Kasumi-1 (cell line): Measurements from ENCODE around the gene TOR3A.
"Not testable (repeated sequence)": the region's sequence is repeated elsewhere in the genome, so short reads cannot be mapped to it uniquely, and the experiment has no call there.

Source experiments
- DNase-seq, 2 experiments: peaks; one replicate each; lab custom pipeline; 2025; lab: John Stamatoyannopoulos, UW

The TOR3A gene

DNA sequence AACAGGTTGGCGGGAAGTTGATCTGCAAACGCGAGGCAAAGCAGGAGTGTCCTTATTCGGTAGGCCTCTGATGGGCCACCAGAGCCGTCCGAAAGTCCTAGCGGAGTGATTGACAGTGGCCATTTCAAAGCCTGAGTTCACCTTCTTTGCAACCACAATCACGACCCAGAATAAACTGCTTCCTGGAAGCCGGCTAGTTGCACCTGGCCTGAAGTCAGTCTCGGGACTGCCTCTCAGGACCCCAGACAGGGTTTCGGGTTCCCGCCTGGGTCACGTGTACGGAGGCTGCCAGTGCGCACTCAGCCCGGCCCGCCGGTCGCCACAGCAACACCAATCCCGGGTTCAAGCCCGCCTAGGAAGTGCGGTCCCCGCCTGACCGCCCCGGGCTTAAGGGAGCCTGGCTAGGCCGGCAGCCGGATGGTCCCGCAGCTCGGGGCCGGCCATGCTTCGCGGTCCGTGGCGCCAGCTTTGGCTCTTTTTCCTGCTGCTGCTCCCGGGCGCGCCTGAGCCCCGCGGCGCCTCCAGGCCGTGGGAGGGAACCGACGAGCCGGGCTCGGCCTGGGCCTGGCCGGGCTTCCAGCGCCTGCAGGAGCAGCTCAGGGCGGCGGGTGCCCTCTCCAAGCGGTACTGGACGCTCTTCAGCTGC lies at the start of gene TOR3A:
Gene TOR3A, plus strand, starts transcription at position 384 of the 646 bp plus-strand sequence. Its CDS starts 59 bp downstream, at position 443.
- peak; percentile 85 to 87 for DNase-seq

DNA sequence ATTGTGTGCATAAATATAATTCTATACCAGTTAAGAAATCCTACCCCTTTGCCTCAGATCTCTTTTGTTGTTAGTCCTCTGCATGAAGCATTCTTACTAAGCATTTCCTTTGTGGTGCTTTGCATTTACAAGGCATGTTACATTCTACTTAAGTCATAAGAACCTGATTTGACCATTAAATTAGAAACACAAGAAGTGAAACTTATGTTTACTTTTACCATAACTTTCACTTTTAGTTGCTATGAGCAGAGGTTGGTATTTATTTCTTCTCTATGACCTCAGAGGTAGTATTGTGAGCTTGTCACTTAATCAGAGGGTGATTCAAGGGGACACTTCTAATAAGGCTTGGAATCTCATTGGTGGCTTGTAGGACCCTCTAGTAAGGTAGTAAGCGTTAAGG lies 47.1 kb upstream of the TOR3A start:
- no peak for DNase-seq

DNA sequence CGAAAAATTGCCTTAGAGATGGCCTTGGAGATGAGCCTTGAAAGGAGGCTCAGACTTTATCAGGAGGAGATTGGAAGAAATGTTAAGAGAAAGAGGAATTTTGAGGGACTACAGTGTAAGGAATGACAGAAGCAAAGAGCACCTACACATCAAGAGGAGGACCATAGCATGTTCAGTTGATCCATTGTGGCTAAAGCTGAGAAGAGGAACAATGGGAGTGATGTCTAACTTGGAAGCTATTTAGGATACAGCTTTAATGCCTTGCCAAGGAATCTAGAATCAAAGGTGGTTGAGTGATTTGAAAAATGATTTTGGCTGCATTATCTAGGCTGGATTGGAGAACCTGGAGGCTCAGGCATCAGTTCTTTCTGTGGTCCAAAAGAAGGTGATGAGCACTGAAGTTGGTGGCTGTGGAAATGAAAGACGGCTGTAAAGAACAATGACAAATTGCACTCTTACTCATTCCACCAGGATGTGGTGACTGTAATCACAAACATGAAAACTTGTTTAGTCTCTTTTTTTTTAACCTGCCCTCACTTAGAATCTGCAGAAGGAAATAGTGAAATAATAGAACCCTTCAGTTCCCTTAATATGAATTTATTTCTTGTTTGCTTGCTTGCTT lies 44.9 kb upstream of the TOR3A start:
- DNase-seq: no peak

- DNase-seq: no peak
Observed at GRCh38 chr1:179038528-179039281, 43.2 kb upstream of the TOR3A start.

DNA sequence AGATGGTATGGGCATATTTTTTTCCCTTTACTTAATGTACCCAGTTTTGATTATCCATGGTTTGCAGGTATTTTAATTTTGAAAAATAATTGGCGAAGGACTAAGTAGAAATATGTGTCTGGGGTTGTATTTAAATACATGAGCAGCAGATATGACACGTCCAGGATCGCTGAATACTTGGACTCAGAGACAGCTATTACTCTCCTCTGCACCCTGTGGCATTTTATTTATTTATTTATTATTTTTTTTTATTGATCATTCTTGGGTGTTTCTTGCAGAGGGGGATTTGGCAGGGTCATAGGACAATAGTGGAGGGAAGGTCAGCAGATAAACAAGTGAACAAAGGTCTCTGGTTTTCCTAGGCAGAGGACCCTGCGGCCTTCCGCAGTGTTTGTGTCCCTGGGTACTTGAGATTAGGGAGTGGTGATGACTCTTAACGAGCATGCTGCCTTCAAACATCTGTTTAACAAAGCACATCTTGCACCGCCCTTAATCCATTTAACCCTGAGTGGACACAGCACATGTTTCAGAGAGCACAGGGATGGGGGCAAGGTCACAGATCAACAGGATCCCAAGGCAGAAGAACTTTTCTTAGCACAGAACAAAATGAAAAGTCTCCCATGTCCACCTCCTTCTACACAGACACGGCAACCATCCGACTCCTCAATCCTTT lies 42.2 kb upstream of the TOR3A start:
- DNase-seq: not testable (repeated sequence)

DNA sequence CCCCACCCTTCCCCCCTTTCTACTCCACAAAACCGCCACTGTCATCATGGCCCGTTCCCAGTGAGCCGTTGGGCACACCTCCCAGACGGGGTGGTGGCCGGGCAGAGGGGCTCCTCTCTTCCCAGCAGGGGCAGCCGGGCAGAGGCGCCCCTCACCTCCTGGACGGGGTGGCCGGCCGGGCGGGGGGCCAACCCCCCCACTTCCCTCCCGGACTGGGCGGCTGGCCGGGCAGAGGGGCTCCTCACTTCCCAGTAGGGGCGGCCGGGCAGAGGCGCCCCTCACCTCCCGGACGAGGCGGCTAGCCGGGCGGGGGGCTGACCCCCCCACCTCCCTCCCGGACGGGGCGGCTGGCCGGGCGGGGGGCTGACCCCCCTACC lies 41.7 kb upstream of the TOR3A start:
- not testable (repeated sequence) for DNase-seq

GRCh38 chr1:179042087-179042486 lies 39.8 kb upstream of the TOR3A start:
- DNase-seq: no peak

- DNase-seq: no peak
Observed at GRCh38 chr1:179042700-179043099, 39.2 kb upstream of the TOR3A start.

DNA sequence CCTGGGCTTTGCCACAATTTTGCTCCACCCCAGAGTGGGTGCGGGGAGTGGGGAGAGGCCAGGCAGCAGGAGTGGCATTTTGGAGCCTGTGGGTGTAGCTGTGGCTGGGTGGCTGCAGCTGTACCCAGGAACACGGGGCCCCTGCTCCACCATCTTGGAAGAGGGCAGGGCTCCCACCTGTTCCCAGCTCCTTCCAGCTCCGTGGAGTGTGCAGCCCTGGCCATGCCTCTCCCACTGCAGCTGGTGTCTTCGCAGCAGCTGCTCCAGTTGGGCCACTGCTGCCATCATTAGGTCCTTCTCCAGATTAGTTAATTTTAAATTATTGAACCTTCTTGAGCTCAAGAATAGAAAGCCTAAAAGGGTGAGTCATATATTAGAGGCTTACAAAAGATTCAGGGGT lies 38.6 kb upstream of the TOR3A start:
- no peak for DNase-seq

- no peak for DNase-seq
Observed at GRCh38 chr1:179043907-179044306, 38.0 kb upstream of the TOR3A start.

DNA sequence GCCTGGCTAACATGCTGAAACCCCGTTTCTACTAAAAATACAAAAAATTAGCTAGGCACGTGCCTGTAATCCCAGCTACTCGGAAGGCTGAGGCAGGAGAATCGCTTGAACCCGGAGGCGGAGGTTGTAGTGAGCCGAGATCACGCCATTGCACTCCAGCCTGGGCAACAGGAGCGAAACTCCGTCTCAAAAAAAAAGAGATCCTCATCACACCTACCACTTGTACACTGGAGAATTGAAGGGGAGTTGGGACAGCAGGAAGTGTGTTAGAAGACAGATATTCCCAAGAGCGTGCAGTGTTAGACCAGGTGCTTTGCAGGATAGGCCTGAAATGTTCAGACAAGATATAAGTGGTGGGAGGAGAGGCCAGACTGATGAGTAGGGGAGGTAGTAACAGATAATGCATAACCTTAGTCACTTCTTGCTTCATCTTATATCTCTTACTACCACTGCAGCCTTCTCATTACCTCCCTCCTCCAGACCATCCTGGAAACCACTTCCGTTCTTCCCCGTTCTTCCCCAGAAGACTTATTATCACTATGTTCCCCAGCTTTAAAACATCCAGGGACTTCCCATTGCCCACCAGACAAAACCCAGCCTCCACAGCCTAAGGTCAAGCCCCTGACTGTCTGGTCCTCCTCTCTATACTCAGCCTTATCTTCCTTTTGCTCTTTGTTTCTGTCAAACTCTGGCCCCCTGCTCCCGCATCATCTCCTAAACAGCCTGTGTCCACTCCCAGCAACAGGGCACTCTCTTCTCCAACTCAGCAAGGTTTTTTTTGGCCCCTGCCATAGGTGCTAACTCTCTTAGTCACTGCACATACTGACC lies 34.8 kb upstream of the TOR3A start:
- peak in 1 of 2 experiments; percentile 14 for DNase-seq

GRCh38 chr1:179047636-179047997 lies 34.3 kb upstream of the TOR3A start:
- DNase-seq: no peak

GRCh38 chr1:179048339-179049124 lies 33.3 kb upstream of the TOR3A start:
- DNase-seq: peak in 1 of 2 experiments; percentile 13

DNA sequence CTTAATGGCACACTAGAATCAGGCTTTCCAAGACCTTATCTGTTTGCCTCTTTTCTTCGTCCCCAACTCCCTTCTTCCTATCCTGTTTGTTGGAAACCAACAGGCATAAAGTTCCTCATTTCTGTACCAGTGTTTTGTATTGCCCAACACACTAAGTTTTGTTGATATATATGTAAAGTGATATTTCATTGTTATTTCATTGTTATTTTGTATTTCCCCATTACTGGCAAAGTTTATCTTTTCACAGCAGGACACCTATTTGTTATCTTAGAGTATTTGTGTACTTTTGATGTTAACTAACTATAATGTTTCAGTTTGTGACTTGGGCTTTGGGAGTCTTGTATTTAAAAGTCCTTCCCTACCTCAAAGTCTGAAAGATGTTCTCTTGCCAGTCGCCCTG lies 29.1 kb upstream of the TOR3A start:
- peak; percentile 4 to 20 for DNase-seq

DNA sequence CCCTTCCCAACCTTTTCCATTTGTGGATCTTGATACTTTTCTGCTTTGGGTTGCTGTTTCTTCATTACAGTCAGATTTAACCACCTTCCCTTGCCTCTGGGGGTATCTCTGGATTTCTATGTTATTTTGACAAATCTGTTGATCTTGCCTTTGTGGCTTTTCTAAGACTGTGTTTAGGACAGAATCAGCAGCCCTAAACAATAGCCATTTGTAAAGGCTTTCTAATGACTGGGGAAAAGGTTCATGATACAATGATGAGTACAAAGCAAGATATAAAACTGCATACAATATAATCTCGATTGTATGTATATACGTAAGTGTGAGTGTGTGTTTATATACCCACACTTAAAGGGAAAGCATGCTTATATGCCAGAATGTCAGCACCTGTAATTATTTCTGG lies 28.4 kb upstream of the TOR3A start:
- DNase-seq: no peak

- no peak for DNase-seq
Observed at GRCh38 chr1:179055937-179056336, 25.9 kb upstream of the TOR3A start.

DNA sequence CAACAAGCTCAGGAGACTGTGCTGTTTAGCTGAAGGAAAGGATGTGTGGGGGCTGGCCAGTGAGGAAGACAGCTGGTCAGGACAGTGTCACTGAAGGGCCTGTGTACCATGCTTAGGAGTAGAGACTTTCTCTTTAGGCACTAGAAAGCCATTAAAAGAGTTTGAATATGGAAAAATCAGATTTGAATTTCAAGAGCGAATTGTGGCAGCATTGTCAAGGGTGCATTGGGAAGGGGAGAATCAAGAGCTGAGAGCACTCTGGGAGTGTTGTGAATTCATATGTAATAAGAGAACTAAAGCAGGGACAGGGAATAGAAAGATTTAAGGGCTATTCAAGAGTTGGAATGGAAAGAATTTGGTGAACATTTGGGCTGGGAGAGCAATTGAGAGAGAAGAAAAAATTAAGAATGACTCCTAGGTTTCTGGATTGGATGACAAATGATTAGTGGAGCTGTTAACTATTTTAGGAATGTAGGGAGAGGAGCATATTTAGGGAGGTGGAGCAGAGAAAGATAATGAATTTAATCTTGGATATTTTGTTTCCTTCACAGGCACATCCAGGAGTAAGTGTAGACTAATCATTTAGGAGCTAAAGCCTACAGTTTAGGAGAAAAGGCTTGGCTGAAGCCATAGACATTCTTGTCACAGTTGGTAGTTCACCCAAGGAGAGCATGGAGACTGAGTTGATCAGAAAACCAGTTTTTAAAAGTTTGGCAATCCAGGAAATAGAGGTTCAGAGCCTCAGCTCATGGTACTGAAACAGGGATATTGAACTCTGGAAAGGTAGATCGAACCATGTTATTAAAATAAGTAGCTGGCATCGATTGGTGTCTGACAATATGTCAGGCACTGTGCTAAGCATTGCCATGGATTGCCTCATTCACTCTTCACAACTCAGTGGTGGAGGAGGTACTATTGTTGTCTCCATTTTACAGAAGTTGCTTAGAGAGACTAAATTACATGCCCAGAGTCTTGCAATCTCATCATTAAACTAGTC lies 23.1 kb upstream of the TOR3A start:
- no peak for DNase-seq

GRCh38 chr1:179061360-179062282 lies 20.2 kb upstream of the TOR3A start:
- no peak for DNase-seq

DNA sequence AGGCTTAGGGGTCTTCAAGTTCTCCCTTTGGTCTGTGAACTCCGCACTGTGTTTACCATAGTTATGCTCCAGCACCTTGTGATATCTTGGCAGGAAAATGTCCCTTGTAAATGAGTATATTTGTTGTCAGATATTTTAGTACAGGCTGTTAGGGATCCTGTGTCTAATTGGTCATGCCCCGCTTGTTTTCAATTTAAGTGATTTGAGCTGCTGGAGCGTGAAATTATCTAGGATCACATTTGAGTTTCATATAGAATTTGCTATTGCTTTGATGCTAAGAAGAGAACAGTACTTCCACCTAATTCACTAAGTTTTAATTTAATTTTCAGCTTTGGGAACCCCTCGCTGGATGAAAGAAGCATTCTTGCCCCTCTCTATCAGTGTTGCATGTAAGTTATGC lies 15.4 kb upstream of the TOR3A start:
- no peak for DNase-seq
